IPS-18a (cell line): ENCODE data around the gene CSTB.

Source experiments
- H3K27ac ChIP-seq: one replicate; pipeline ENCODE4 v1.5.1; 2013; ENCODE audit warnings: low read length
- H3K27me3 ChIP-seq: one replicate; pipeline ENCODE4 v1.6.1; 2013; ENCODE audit warnings: mild to moderate bottlenecking, low read length; ENCODE audit not compliant: control insufficient read depth, insufficient read depth
- H3K36me3 ChIP-seq: one replicate; pipeline ENCODE4 v1.6.1; 2013; ENCODE audit warnings: low read depth, low read length; ENCODE audit not compliant: control insufficient read depth
- H3K4me1 ChIP-seq: one replicate; pipeline ENCODE4 v1.6.1; 2013; ENCODE audit warnings: low read depth, low read length; ENCODE audit not compliant: control insufficient read depth
- H3K4me3 ChIP-seq: one replicate; pipeline ENCODE4 v1.5.1; 2013; ENCODE audit warnings: low read length
- H3K9ac ChIP-seq: one replicate; pipeline ENCODE4 v1.6.1; 2013; ENCODE audit warnings: mild to moderate bottlenecking, low read length, moderate library complexity
- H3K9me3 ChIP-seq: one replicate; pipeline ENCODE4 v1.6.1; 2013; ENCODE audit warnings: low read depth, low read length; ENCODE audit not compliant: control insufficient read depth

Gene CSTB

GRCh38 chr21:43760391-43760958, 15.6 kb downstream of the CSTB start:
- Histone ChIP-seq H3K4me3 (no peak overlapping the region), H3K4me1 (no peaks in the 10 kb centered on the region), H3K36me3 (peaks cover 9% of the 10 kb centered on the region), H3K27me3 (no peaks in the 10 kb centered on the region), H3K9me3 (no peaks in the 10 kb centered on the region), H3K9ac (no peak overlapping the region), H3K27ac (no peak overlapping the region)

GRCh38 chr21:43759651-43760050, 16.5 kb downstream of the CSTB start:
- no peak overlapping the region for H3K27ac ChIP-seq
- H3K9ac ChIP-seq, result no peak overlapping the region
- no peaks in the 10 kb centered on the region for H3K27me3 ChIP-seq
- H3K36me3 ChIP-seq, result peaks cover 9% of the 10 kb centered on the region
- H3K9me3 ChIP-seq, result no peaks in the 10 kb centered on the region
- no peaks in the 10 kb centered on the region for H3K4me1 ChIP-seq
- no peak overlapping the region for H3K4me3 ChIP-seq

- Histone ChIP-seq H3K27ac (no peak overlapping the region), H3K9ac (no peak overlapping the region), H3K36me3 (peaks cover 13% of the 10 kb centered on the region), H3K9me3 (no peaks in the 10 kb centered on the region), H3K27me3 (no peaks in the 10 kb centered on the region), H3K4me3 (no peak overlapping the region), H3K4me1 (no peaks in the 10 kb centered on the region)
Observed at GRCh38 chr21:43758811-43759210, 17.3 kb downstream of the CSTB start.

- H3K4me1 ChIP-seq, result no peaks in the 10 kb centered on the region
- no peaks in the 10 kb centered on the region for H3K9me3 ChIP-seq
- no peak overlapping the region for H3K27ac ChIP-seq
- peaks cover 17% of the 10 kb centered on the region for H3K36me3 ChIP-seq
- H3K27me3 ChIP-seq, result no peaks in the 10 kb centered on the region
- no peak overlapping the region for H3K4me3 ChIP-seq
- H3K9ac ChIP-seq, result no peak overlapping the region
Observed at GRCh38 chr21:43758111-43758641, 17.9 kb downstream of the CSTB start.

- Histone ChIP-seq H3K27me3 (no peaks in the 10 kb centered on the region), H3K4me3 (no peak overlapping the region), H3K27ac (no peak overlapping the region), H3K9me3 (no peaks in the 10 kb centered on the region), H3K4me1 (no peaks in the 10 kb centered on the region), H3K36me3 (peaks cover 23% of the 10 kb centered on the region), H3K9ac (no peak overlapping the region)
Observed at GRCh38 chr21:43757601-43758000, 18.5 kb downstream of the CSTB start.

- Histone ChIP-seq H3K4me3 (no peak overlapping the region), H3K27ac (no peak overlapping the region), H3K36me3 (peaks cover 23% of the 10 kb centered on the region), H3K4me1 (no peaks in the 10 kb centered on the region), H3K27me3 (no peaks in the 10 kb centered on the region), H3K9me3 (no peaks in the 10 kb centered on the region), H3K9ac (no peak overlapping the region)
Observed at GRCh38 chr21:43755820-43756594, 20.1 kb downstream of the CSTB start.

GRCh38 chr21:43754948-43755781, 20.9 kb downstream of the CSTB start:
- peaks cover 23% of the 10 kb centered on the region for H3K36me3 ChIP-seq
- no peak overlapping the region for H3K4me3 ChIP-seq
- H3K27ac ChIP-seq, result no peak overlapping the region
- H3K9ac ChIP-seq, result no peak overlapping the region
- no peaks in the 10 kb centered on the region for H3K9me3 ChIP-seq
- no peaks in the 10 kb centered on the region for H3K27me3 ChIP-seq
- H3K4me1 ChIP-seq, result no peaks in the 10 kb centered on the region

- H3K9ac ChIP-seq, result no peak overlapping the region
- no peak overlapping the region for H3K4me3 ChIP-seq
- H3K4me1 ChIP-seq, result no peaks in the 10 kb centered on the region
- H3K27me3 ChIP-seq, result no peaks in the 10 kb centered on the region
- no peaks in the 10 kb centered on the region for H3K9me3 ChIP-seq
- peaks cover 21% of the 10 kb centered on the region for H3K36me3 ChIP-seq
- H3K27ac ChIP-seq, result no peak overlapping the region
Observed at GRCh38 chr21:43753439-43753799, 22.7 kb downstream of the CSTB start.

- H3K36me3 ChIP-seq, result peaks cover 21% of the 10 kb centered on the region
- H3K4me3 ChIP-seq, result no peak overlapping the region
- H3K27ac ChIP-seq, result no peak overlapping the region
- H3K4me1 ChIP-seq, result no peaks in the 10 kb centered on the region
- no peaks in the 10 kb centered on the region for H3K27me3 ChIP-seq
- H3K9me3 ChIP-seq, result no peaks in the 10 kb centered on the region
- no peak overlapping the region for H3K9ac ChIP-seq
Observed at GRCh38 chr21:43752758-43753438, 23.2 kb downstream of the CSTB start.

- Histone ChIP-seq H3K4me3 (no peak overlapping the region), H3K27me3 (no peaks in the 10 kb centered on the region), H3K9me3 (no peaks in the 10 kb centered on the region), H3K9ac (no peak overlapping the region), H3K36me3 (peaks cover 25% of the 10 kb centered on the region), H3K4me1 (no peaks in the 10 kb centered on the region), H3K27ac (no peak overlapping the region)
Observed at GRCh38 chr21:43751955-43752591, 24.0 kb downstream of the CSTB start.
